CD4-positive, alpha-beta T cell treated with Interleukin-2 at 100 ng/mL for 4 hours (primary cell): ENCODE results near the gene PHACTR1.

Experiments used
- DNase-seq: peaks from one replicate; pipeline ENCODE4 v3.0.0-alpha.2; 2020; ENCODE audit warnings: low spot score

The PHACTR1 gene

DNA sequence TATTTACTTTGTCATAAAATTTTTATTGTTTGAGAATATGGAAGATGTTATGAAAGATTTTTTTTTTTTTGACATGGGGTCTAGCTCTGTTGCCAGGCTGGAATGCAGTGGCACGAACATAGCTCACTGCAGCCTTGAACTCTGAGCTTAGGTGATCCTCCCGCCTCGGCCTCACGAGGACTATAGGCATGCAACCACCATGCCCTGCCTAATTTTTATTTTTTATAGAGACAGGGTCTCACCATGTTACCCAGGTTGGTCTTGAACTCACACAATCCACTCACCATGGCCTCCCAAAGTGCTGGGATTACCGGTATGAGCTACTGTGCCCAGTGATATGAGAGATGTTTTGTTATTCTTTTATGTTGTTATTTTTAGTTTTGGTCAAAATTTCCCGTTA is 316.0 kb downstream of the PHACTR1 start:
- DNase-seq, result no peak

- no peak for DNase-seq
Measured at GRCh38 chr6:13033145-13033544, 316.6 kb downstream of the PHACTR1 start.

DNA sequence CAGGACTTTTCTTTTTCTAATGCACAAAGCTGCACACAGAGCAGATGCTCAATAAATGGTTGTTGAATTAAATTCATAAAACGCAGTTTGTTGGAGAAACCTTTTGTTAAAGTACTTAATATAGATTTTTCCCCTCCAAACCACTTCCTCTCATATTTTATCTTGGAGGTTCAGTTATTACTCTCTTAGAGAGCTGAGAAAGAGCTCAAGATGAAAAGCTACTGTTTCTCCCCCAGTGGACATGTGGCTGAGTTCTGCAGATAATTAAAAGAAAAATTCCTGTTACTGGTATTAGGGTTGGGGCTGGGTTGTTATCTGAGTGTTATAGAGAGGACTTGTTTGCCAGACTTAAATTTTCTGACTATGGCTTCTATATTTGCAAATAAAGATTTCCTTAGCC is 317.7 kb downstream of the PHACTR1 start:
- DNase-seq, result no peak

- DNase-seq, result no peak
Measured at GRCh38 chr6:13035606-13036005, 319.0 kb downstream of the PHACTR1 start.

DNA sequence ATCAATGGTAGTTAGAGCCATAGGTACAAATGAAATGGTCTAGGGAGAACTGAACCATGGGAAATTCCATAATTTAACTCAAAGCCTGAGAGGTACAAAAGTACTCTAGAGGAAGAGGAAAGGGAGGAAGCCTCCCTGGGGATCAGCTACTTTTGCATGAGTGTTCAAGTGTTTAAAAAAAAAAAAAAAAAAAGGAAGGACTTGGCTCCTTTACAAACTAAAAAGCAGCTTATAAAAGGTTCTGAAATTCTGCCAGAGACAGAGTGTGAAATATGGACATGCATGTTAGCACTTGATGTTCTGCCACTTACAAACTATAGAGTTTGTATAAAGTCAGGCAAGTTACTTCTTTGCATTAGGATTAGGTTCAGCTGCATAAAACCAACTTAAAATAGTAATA is 321.7 kb downstream of the PHACTR1 start:
- DNase-seq, result no peak

DNA sequence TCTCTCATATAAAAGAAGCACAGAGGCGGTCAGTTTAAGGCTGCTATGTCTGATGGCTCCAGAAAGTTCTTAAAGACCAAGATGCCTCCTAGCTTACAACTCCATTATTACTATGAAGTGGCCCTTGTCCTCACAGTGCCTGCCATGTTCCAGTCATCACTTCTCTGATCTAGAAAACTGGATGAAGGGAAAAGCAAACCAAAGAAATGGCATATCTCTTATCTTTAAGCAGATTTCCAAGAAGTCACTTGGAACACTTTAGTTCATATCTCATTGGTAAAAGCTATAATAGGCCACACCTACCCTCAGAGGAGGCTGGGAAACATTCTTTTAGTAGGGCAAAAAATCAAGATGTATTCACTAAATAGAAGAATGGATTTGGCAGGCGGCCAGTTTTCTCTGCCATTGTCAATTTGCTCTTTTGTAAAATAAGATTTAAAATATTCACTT is 322.2 kb downstream of the PHACTR1 start:
- no peak for DNase-seq

- no peak for DNase-seq
Measured at GRCh38 chr6:13044390-13044789, 327.8 kb downstream of the PHACTR1 start.

DNA sequence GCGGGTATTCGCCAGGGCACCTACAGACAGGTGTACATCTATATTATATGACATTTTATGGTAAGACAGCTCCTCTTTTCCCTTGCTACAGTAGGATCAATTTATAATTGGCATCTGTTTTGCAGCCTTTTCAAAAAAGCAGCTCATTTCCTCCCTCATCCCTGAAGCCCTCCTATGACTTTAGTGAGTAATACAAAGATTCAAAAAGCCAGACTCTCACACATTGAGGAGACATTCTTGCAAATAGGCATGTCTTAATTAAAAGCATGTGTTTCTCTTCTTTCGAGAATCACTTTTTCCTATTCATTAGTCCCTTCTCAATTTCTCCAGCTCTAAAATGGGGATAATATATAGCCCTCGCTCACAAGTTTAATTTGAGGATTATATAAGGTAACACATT is 328.3 kb downstream of the PHACTR1 start:
- no peak for DNase-seq

- no peak for DNase-seq
Measured at GRCh38 chr6:13045676-13046075, 329.1 kb downstream of the PHACTR1 start.

DNA sequence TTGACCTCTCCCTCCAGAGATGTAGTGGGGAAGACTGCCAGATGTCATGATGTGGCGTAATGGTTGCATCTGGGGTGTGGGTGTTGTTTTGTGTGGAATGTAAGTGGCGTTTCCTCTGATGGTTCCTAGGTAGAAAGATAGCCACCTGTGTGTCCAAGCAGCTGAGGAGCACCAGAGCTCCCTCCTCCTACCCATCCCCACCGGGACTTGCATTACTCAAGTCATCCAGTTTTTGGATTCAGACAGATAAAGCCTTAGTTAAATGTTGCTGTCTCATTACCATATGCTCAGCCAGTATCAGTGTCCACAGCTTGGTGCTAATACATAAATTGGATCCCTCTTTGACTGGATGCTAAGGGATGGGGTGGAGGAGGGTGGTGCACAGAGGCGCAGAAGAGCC is 329.5 kb downstream of the PHACTR1 start:
- DNase-seq, result no peak

DNA sequence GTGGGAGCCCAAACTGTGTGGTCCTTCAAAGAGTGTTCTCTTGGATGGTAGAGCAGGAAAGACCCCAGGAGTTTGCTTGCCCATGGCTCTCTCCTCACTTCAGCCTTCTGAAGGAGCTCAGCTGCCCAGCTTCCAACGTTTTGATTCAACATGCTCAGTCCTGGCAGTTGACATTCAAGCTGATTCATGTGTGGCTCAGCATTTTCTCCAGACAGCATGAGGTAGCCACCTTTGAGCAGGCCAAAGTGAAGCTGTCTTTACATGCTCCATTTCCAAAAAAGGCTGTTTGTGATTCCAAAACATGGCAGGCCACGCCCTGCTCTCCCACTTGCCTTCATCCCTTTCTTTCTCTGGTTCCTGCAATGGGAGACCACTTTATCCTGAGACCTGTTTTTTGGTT is 331.5 kb downstream of the PHACTR1 start:
- DNase-seq, result no peak

- no peak for DNase-seq
Measured at GRCh38 chr6:13049666-13050254, 333.2 kb downstream of the PHACTR1 start.

DNA sequence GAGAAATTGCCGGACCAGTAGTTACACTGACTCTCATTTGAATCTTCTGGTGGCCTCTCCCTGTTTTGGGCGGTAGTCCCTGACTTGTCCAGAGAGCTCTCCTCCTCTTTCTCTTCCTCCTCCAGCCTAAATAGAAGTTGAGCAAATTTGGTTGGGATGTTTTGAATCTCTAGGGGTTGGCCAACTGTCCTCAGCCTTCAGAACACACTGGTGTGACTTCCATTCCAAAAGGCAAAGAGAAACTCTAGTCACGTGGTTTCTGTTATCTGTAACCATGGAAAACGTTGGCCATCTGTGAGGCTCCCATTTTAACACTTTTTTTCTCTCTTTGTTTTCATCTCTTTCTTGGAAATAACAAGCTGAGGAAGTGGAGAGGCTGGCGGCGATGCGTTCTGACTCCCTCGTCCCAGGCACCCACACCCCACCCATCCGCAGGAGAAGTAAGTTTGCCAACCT is 336.5 kb downstream of the PHACTR1 start:
- no peak for DNase-seq

- DNase-seq, result no peak
Measured at GRCh38 chr6:13058051-13058450, 341.5 kb downstream of the PHACTR1 start.

DNA sequence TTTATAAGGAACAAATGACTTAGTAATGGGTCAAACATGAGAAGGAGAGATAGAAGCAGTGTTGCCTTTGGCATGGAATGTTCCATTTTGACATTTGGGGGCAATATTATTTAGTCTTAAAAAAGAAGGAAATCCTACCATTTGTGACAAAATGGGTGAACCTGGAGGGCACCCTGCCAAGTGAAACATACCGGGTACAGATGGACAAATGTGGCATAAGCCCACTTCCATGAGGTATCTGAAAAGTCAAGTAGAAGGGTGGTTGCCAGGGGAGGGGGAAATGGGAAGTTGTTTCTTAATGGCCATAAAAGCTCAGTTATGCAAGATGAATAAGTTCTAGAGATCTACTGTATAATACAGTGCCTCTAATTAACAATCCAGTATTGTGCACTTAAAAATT is 342.5 kb downstream of the PHACTR1 start:
- no peak for DNase-seq

DNA sequence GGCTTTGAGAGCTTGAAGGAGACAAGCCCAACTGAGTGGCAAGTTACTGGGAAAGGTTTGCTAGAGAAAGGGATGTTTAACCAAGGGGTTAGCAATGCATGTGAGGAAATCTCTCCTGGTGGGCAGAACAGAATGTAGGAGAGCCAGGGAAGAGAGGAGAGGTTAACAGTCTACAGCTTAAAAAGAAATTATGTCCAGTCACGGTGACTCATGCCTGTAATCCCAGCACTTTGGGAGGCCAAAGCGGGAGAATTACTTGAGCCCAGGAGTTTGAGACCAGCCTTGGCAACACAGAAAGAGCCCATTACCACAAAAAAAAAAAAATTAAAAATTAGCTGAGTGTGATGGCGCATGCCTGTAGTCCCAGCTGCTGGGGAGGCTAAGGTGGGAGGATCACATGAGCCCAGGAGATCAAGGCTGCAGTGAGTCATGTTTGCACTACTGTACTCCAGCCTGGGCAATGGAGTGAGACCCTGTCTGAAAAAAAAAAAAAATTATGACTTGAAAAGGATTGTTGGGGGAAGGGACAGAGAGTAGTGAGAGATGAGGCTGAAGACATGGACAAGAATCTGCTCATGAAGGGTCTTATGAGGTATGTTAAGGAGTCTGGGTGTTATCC is 346.8 kb downstream of the PHACTR1 start:
- no peak for DNase-seq

GRCh38 chr6:13065581-13065980 is 349.0 kb downstream of the PHACTR1 start:
- DNase-seq, result no peak

DNA sequence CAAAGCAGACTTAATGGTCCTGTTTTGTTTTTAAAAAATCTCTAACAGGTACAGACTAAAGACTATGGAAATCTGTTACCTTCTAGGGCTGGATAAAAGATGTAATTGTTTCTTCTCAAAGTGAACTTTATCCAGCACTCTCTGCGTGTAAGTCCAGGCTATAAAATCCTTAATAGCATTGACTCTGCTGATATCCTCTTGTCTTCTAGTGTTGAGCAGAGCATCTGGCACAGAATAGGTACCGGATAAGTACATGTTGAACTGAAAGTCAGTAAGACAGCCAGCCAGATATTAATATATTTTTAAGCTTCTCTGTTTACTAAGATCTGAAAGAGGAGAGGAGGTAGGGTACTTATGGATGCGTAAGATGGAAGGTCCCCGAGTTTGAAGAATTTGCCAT is 349.5 kb downstream of the PHACTR1 start:
- DNase-seq, result no peak

DNA sequence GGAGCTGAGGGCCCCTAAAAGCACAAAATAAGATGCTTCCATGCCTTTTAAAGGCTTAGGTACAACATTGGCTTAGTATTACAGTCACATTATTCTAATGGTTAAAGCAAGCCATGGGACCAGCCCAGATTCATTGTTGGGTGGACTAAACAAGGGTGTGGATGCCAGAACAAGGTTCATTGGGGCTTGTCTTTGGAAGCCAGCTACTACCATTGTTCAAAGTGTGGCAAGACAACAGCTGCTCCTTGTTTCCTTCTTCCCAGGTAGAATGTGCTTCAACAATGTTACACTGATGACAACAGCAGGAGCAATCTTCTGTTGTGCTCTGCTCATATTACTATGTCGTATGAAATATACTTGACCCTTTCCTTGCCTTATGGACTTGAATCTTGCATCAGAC is 350.3 kb downstream of the PHACTR1 start:
- no peak for DNase-seq

DNA sequence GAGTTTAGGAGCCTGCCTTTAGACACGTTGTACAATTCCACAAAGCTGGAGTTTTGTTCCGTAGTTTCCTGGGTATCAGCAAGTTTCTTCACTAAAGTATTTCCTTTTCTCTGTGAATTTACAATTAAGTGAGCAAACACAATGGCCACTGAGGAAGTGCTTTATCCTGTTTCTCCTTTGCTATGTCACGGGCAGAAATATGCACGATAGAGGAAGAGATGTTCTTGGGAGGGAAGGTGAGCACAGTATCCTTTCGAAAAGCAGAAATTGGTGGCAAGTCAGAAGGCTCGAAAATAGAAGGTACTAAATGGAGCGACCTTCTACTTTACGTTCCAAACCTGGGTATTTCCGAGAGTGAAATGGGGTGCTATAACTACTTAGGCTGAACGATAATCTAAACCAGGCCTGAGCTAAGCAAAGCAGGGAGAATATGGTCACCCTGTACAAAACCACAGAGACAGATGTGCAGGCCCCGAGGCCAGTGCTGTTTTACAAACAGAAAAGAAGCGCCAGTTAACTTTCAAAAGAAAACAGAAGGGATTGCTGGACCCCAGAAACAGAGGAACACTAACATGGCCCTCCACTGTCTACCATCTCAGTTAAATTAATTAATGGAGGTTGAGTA is 352.1 kb downstream of the PHACTR1 start:
- no peak for DNase-seq

GRCh38 chr6:13071550-13072345 is 355.2 kb downstream of the PHACTR1 start:
- DNase-seq, result no peak

GRCh38 chr6:13072686-13073347 is 356.2 kb downstream of the PHACTR1 start:
- DNase-seq, result no peak
